CD4-positive, alpha-beta T cell treated with Interleukin-17A for 4 hours (primary cell): Measurements from ENCODE around the gene BCAS1.
"Not testable (repeated sequence)": the region's sequence is repeated elsewhere in the genome, so short reads cannot be mapped to it uniquely, and the experiment has no call there.

Experiments
- DNase-seq: peaks from one replicate; pipeline ENCODE4 v3.0.0-alpha.2; 2020; ENCODE audit warnings: mixed read lengths

Gene BCAS1

GRCh38 chr20:53981752-53982437 lies 88.5 kb downstream of the BCAS1 start:
- no peak for DNase-seq

- DNase-seq, result no peak
These were observed 89.3 kb downstream of the BCAS1 start for GRCh38 chr20:53981130-53981529.

GRCh38 chr20:53980031-53980465 lies 90.3 kb downstream of the BCAS1 start:
- no peak for DNase-seq

GRCh38 chr20:53978497-53978896 lies 91.9 kb downstream of the BCAS1 start:
- DNase-seq, result no peak

GRCh38 chr20:53977391-53977790 lies 93.0 kb downstream of the BCAS1 start:
- no peak for DNase-seq

- no peak for DNase-seq
These were observed 94.6 kb downstream of the BCAS1 start for GRCh38 chr20:53975761-53976160.

- DNase-seq, result no peak
These were observed 95.4 kb downstream of the BCAS1 start for GRCh38 chr20:53974785-53975555.

GRCh38 chr20:53973882-53974281 lies 96.5 kb downstream of the BCAS1 start:
- not testable (repeated sequence) for DNase-seq

- no peak for DNase-seq
These were observed 98.2 kb downstream of the BCAS1 start for GRCh38 chr20:53972179-53972578.

GRCh38 chr20:53971096-53971683 lies 99.2 kb downstream of the BCAS1 start:
- DNase-seq, result no peak

- no peak for DNase-seq
These were observed 100.2 kb downstream of the BCAS1 start for GRCh38 chr20:53970232-53970631.

GRCh38 chr20:53967527-53967926 lies 102.9 kb downstream of the BCAS1 start:
- no peak for DNase-seq

- no peak for DNase-seq
These were observed 103.5 kb downstream of the BCAS1 start for GRCh38 chr20:53966774-53967398.

- no peak for DNase-seq
These were observed 105.7 kb downstream of the BCAS1 start for GRCh38 chr20:53964501-53965253.

GRCh38 chr20:53964067-53964466 lies 106.3 kb downstream of the BCAS1 start:
- no peak for DNase-seq

GRCh38 chr20:53963635-53964034 lies 106.8 kb downstream of the BCAS1 start:
- no peak for DNase-seq

- DNase-seq, result no peak
These were observed 108.0 kb downstream of the BCAS1 start for GRCh38 chr20:53962388-53962787.

GRCh38 chr20:53961527-53961926 lies 108.9 kb downstream of the BCAS1 start:
- no peak for DNase-seq

GRCh38 chr20:53960579-53961272 lies 109.7 kb downstream of the BCAS1 start:
- no peak for DNase-seq

GRCh38 chr20:53959911-53960578 lies 110.3 kb downstream of the BCAS1 start:
- no peak for DNase-seq

- no peak for DNase-seq
These were observed 112.1 kb downstream of the BCAS1 start for GRCh38 chr20:53958260-53958659.
